GM23248 (cell line): Measurements from ENCODE around the gene SARS2.

Experiments used
- EZH2 ChIP-seq: fragments of 200-600 bp; sonication (generic); IDR thresholded peaks from 2 replicates; pipeline ENCODE4 v1.6.1; 2018; ENCODE audit warnings: antibody characterized with exemption, mild to moderate bottlenecking; ENCODE audit not compliant: insufficient read depth, poor library complexity, severe bottlenecking
- EZH2phosphoT487 ChIP-seq: fragments of 200-600 bp; sonication (generic); IDR thresholded peaks from 2 replicates; pipeline ENCODE4 v1.6.1; 2018; ENCODE audit warnings: antibody characterized with exemption, moderate library complexity, mild to moderate bottlenecking, low read depth; ENCODE audit not compliant: insufficient read depth

DNA sequence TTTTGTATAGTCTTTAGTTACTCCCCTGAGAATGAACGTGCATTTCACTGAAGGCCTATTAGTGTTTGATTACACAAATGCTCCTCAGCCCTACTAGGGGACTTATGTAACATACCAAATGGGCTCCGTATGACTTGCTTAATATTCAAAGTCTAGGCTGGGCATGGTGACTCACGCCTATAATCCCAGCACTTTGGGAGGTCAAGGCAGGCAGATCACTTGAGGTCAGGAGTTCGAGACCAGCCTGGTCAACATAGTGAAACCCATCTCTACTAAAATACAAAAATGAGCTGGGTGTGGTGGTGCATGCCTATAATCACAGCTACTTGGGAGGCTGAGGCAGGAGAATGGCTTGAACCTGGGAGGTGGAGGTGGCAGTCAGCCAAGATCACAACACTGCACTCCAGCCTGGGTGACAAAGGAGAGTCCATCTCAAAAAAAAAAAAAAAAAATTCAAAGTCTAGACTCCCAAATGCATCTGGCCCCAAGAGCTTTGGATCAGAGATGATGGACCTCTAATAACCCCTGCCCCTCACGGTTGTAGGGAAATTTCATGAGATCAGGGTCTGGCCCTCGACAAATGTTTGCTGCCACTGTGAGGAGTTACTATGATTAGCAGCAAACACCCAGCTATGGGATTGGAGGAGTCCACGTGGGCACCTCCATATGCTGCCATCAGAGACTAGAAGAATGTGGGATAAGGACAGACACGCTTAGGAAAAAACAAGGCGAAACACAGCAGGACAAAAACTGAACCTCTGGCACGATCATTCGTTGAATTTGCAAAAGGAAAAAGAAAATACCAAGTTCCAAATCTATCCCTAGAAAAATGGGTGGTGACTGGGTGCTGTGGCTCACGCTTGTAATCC lies 40.3 kb upstream of the SARS2 start:
- TF ChIP-seq EZH2, result no peak
- TF ChIP-seq EZH2phosphoT487, result no peak
